RWPE1 (cell line): ENCODE results near the gene ZNF598.

ENCODE experiments used
- CTCF ChIA-PET: fragments of 350-600 bp; sonication (Branson Sonifier 250); formaldehyde crosslinking; extraction: SDS; loops from one replicate; lab custom pipeline; 2021; lab: Yijun Ruan, JAX
- POLR2A ChIA-PET: fragments of 400-600 bp; formaldehyde crosslinking; extraction: SDS; loops from one replicate; lab custom pipeline; 2020; ENCODE audit warnings: antibody characterized with exemption; ENCODE audit not compliant: low non-redundant PET; lab: Yijun Ruan, JAX
- DNase-seq: peaks from one replicate; pipeline ENCODE4 v3.0.0; 2012; ENCODE audit warnings: low spot score
- H3K27ac ChIP-seq: fragments of 450-650 bp; 2 replicates; pipeline ENCODE4 v1.5.1; 2017
- CTCF ChIP-seq: fragments of 450-650 bp; conservative IDR thresholded peaks from 2 replicates; pipeline ENCODE4 v1.5.1; 2017; ENCODE audit warnings: low read depth, mild to moderate bottlenecking

ZNF598 gene

DNA sequence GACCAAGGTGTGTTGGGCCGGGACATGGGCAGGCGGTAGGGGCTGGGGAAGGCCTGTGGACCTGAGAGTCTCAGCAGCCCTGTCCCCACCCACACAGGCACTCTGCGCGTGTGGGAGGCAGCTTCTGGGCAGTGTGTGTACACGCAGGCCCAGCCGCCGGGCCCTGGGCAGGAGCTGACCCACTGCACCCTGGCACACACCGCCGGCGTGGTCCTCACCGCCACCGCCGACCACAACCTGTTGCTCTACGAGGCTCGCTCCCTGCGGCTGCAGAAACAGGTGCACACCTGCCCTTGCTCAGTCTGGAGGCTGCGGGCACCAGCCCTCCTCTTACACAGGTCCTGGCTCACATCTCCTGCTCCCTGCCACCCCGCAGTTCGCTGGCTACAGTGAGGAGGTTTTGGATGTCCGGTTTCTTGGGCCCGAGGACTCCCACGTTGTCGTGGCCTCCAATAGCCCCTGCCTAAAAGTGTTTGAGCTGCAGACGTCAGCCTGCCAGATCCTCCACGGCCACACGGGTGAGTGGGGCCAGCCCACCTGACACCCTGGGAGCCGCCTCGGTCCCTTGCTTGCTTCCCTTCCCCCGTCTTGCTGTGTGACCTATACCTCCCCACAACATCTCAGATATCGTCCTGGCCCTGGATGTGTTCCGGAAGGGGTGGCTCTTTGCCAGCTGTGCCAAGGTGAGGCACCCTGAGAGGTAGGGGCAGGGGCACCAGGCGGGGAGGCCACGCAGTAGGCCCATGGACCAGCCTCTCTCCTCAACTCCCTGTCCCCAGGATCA is 34.0 kb downstream of the ZNF598 start:
- TF ChIP-seq CTCF, result no peak
- peak overlapping the region; percentile 74 for H3K27ac ChIP-seq
- POLR2A ChIA-PET, result no interaction called here
- DNase-seq, result no peak
- CTCF ChIA-PET, result interaction anchor here (0.6 kb wide), 1 partner anchor 47 kb away, joined by 3 read pairs; no protein-coding TSS in a partner anchor

- TF ChIP-seq CTCF, result no peak
- POLR2A ChIA-PET, result no interaction called here
- CTCF ChIA-PET, result no interaction called here
- no peak for DNase-seq
- no peak overlapping the region for H3K27ac ChIP-seq
Observed at GRCh38 chr16:1974157-1975070, 35.2 kb downstream of the ZNF598 start.

- ChIA-PET POLR2A (interaction anchor here (0.6 kb wide), 1 partner anchor 33 kb away, joined by 4 read pairs; no protein-coding TSS in a partner anchor), CTCF (no interaction called here)
- DNase-seq, result no peak
- no peak for TF ChIP-seq CTCF
- peak overlapping the region; percentile 94; the same call in 1 of the 2 replicates for H3K27ac ChIP-seq
Observed at GRCh38 chr16:1973461-1974156, 36.0 kb downstream of the ZNF598 start.

GRCh38 chr16:1972490-1972877 is 37.1 kb downstream of the ZNF598 start:
- ChIA-PET POLR2A (no interaction called here), CTCF (no interaction called here)
- TF ChIP-seq CTCF, result no peak
- H3K27ac ChIP-seq, result peak overlapping the region; percentile 94
- DNase-seq, result no peak

- ChIA-PET CTCF (no interaction called here), POLR2A (no interaction called here)
- H3K27ac ChIP-seq, result peak within 1 kb of the TSS; percentile 94
- DNase-seq, result peak; percentile 88
- no peak for TF ChIP-seq CTCF
Observed at GRCh38 chr16:1971796-1972489, 37.7 kb downstream of the ZNF598 start, which contains the start of gene TBL3. TSS of gene TBL3 (plus strand) at chr16:1972053. CDS start at chr16:1972165, 112 bp downstream.
